ENCODE data around the gene SH3BP4.

DNA sequence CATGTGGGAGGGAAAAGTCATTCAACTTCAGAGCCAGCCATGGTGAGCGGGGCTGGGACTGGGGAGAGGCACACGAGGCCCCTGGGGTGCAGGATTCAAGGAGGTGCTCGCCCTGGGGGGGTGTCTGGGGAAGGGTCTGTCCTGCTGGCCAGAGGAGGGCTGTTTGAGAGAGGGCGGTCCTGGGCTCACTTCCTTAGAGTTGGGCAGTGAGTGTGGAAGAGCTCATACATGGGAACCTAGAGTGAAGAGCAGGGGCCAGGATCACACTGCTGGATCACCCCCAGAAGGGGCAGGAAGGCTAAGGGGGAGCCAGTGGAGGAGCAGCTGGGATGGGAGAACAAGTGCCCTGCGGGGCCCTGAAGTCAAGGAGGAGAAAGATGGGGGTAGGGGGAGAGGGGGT is 6.5 kb downstream of the SH3BP4 start:
- TF ChIP-seq, protein P1, sequence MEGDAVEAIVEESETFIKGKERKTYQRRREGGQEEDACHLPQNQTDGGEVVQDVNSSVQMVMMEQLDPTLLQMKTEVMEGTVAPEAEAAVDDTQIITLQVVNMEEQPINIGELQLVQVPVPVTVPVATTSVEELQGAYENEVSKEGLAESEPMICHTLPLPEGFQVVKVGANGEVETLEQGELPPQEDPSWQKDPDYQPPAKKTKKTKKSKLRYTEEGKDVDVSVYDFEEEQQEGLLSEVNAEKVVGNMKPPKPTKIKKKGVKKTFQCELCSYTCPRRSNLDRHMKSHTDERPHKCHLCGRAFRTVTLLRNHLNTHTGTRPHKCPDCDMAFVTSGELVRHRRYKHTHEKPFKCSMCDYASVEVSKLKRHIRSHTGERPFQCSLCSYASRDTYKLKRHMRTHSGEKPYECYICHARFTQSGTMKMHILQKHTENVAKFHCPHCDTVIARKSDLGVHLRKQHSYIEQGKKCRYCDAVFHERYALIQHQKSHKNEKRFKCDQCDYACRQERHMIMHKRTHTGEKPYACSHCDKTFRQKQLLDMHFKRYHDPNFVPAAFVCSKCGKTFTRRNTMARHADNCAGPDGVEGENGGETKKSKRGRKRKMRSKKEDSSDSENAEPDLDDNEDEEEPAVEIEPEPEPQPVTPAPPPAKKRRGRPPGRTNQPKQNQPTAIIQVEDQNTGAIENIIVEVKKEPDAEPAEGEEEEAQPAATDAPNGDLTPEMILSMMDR (IDR thresholded peaks at IDR 0.05) = no peak
- no peak for TF ChIP-seq POLR2A (IDR thresholded peaks at IDR 0.05)

Data from Peyer's patch (tissue), 4 donors.